Measurements from ENCODE around the gene IPO9.

The IPO9 gene

GRCh38 chr1:201904579-201904978, 75.6 kb downstream of the IPO9 start:
- TF ChIP-seq CTCF (IDR thresholded peaks at IDR 0.05; ENCODE audit: insufficient read depth, low read length, missing control alignments) = no peak
- DNase-seq (ENCODE audit: low read depth, low spot score) = peak; percentile 84
- H3K4me3 ChIP-seq (ENCODE audit: low read depth, low read length) = no peak overlapping the region
- POLR2A ChIA-PET = interaction anchor here (0.7 to 2.3 kb wide), 7 partner anchors 8 to 45 kb away, joined by 3 to 22 read pairs (median 5); partner anchors contain the start of gene LMOD1
- CTCF ChIA-PET = interaction anchor here (1.1 to 7.1 kb wide), 4 partner anchors 9 to 68 kb away, joined by 3 to 62 read pairs (median 16); no protein-coding TSS in a partner anchor

GRCh38 chr1:201905234-201905890, 76.4 kb downstream of the IPO9 start:
- CTCF ChIA-PET = interaction anchor here (1.0 to 7.1 kb wide), 6 partner anchors 7 to 68 kb away, joined by 3 to 62 read pairs (median 6); no protein-coding TSS in a partner anchor

GRCh38 chr1:201906336-201906735, 77.4 kb downstream of the IPO9 start:
- TF ChIP-seq CTCF (IDR thresholded peaks at IDR 0.05; ENCODE audit: insufficient read depth, low read length, missing control alignments) = no peak
- ChIA-PET CTCF (interaction anchor here (0.7 to 7.1 kb wide), 5 partner anchors 8 to 39 kb away, joined by 3 to 62 read pairs (median 3); no protein-coding TSS in a partner anchor), POLR2A (interaction anchor here (1.0 to 1.1 kb wide), 3 partner anchors 30 to 40 kb away, joined by 3 to 4 read pairs (median 3); partner anchors contain the start of gene LMOD1)
- DNase-seq (ENCODE audit: low read depth, low spot score) = no peak
- H3K4me3 ChIP-seq (ENCODE audit: low read depth, low read length) = no peak overlapping the region

More at GRCh38 chr1:201905234-201905890, 76.4 kb downstream of the IPO9 start:
- POLR2A ChIA-PET = interaction anchor here (1.0 to 2.3 kb wide), 6 partner anchors 8 to 45 kb away, joined by 4 to 22 read pairs (median 6); partner anchors contain the start of gene LMOD1
- no peak for DNase-seq (ENCODE audit: low read depth, low spot score)
- no peak for TF ChIP-seq CTCF (IDR thresholded peaks at IDR 0.05; ENCODE audit: insufficient read depth, low read length, missing control alignments)
- H3K4me3 ChIP-seq (ENCODE audit: low read depth, low read length) = no peak overlapping the region; the same call in 1 of the 2 replicates

DNA sequence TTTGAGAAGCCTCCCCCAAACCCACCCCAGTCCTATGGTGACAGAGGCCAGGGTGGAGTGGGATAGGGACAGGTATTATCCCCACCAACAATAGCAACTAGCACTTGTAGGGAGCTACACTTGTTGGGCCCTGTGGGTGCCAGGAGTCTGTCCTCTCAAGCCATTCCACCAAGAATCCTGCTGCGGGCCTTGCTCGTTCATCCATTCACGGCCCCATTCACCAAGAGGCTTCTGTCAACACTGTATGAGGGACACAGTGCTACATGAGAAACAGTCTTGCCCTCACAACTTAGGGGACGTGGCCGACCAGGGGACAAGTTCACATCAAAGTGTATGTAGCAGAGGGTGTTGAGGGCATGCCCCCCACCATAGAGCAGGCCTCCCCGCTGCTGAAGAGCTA, 78.7 kb downstream of the IPO9 start:
- POLR2A ChIA-PET = no interaction called here
- no peak for DNase-seq (ENCODE audit: low read depth, low spot score)
- TF ChIP-seq CTCF (IDR thresholded peaks at IDR 0.05; ENCODE audit: insufficient read depth, low read length, missing control alignments) = no peak
- no peak overlapping the region for H3K4me3 ChIP-seq (ENCODE audit: low read depth, low read length)
- CTCF ChIA-PET = interaction anchor here (0.9 to 7.1 kb wide), 4 partner anchors 9 to 70 kb away, joined by 3 to 62 read pairs (median 5); no protein-coding TSS in a partner anchor

GRCh38 chr1:201911826-201912571, 83.0 kb downstream of the IPO9 start:
- DNase-seq (ENCODE audit: low read depth, low spot score) = no peak
- no peak for TF ChIP-seq CTCF (IDR thresholded peaks at IDR 0.05; ENCODE audit: insufficient read depth, low read length, missing control alignments)
- ChIA-PET POLR2A (interaction anchor here (1.5 kb wide), 1 partner anchor 7 kb away, joined by 5 read pairs; no protein-coding TSS in a partner anchor), CTCF (interaction anchor here (1.3 to 1.9 kb wide), 2 partner anchors 16 to 98 kb away, joined by 3 to 9 read pairs; partner anchors contain the start of gene ELF3)
- no peak overlapping the region for H3K4me3 ChIP-seq (ENCODE audit: low read depth, low read length)
